KBM-7 (cell line): ENCODE results near the gene GPHA2.

Source experiments
- DNase-seq: peaks from one replicate; pipeline ENCODE4 v3.0.0-alpha.2; 2015
- in situ Hi-C: fragments of 300-500 bp; cut with MboI; formaldehyde crosslinking; loops from 2 replicates; pipeline ENCODE4 v1.14.3; 2020; ENCODE audit warnings: low sequenced_read_pairs, low pct_unique_long_range_greater_than_20kb, mixed read lengths

Gene GPHA2

GRCh38 chr11:64914123-64914522 lies 21.6 kb downstream of the GPHA2 start:
- in situ Hi-C loops = no loop called here
- DNase-seq = no peak

- in situ Hi-C loops = no loop called here
- no peak for DNase-seq
These were observed 22.4 kb downstream of the GPHA2 start for GRCh38 chr11:64913171-64913727.

- no peak for DNase-seq
- in situ Hi-C loops = no loop called here
These were observed 24.0 kb downstream of the GPHA2 start for GRCh38 chr11:64911689-64912088.

GRCh38 chr11:64911142-64911541 lies 24.6 kb downstream of the GPHA2 start:
- no peak for DNase-seq
- in situ Hi-C loops = no loop called here

GRCh38 chr11:64910451-64911093 lies 25.1 kb downstream of the GPHA2 start:
- in situ Hi-C loops = no loop called here
- DNase-seq = no peak

- no peak for DNase-seq
- in situ Hi-C loops = no loop called here
These were observed 25.9 kb downstream of the GPHA2 start for GRCh38 chr11:64909653-64910343.

- no peak for DNase-seq
- in situ Hi-C loops = no loop called here
These were observed 26.9 kb downstream of the GPHA2 start for GRCh38 chr11:64908766-64909165.

GRCh38 chr11:64906314-64906635 lies 29.4 kb downstream of the GPHA2 start:
- in situ Hi-C loops = no loop called here
- DNase-seq = no peak

- in situ Hi-C loops = no loop called here
- no peak for DNase-seq
These were observed 30.0 kb downstream of the GPHA2 start for GRCh38 chr11:64905516-64906313.

GRCh38 chr11:64903291-64903833 lies 32.3 kb downstream of the GPHA2 start:
- DNase-seq = no peak
- in situ Hi-C loops = no loop called here

- no peak for DNase-seq
- in situ Hi-C loops = no loop called here
These were observed 33.4 kb downstream of the GPHA2 start for GRCh38 chr11:64902102-64902900.

- DNase-seq = no peak
- in situ Hi-C loops = no loop called here
These were observed 34.9 kb downstream of the GPHA2 start for GRCh38 chr11:64900774-64901173.

- DNase-seq = no peak
- in situ Hi-C loops = no loop called here
These were observed 35.4 kb downstream of the GPHA2 start for GRCh38 chr11:64900263-64900678.

- DNase-seq = no peak
- in situ Hi-C loops = no loop called here
These were observed 37.2 kb downstream of the GPHA2 start for GRCh38 chr11:64898541-64898940.

- no peak for DNase-seq
- in situ Hi-C loops = no loop called here
These were observed 37.6 kb downstream of the GPHA2 start for GRCh38 chr11:64898076-64898445.

GRCh38 chr11:64897381-64898075 lies 38.2 kb downstream of the GPHA2 start:
- no peak for DNase-seq
- in situ Hi-C loops = no loop called here

- in situ Hi-C loops = no loop called here
- no peak for DNase-seq
These were observed 39.2 kb downstream of the GPHA2 start for GRCh38 chr11:64896448-64897022.

GRCh38 chr11:64894812-64895452 lies 40.8 kb downstream of the GPHA2 start:
- in situ Hi-C loops = no loop called here
- no peak for DNase-seq
